Neural crest cell (in vitro differentiated cells): ENCODE data around the gene POLN. TPM values are rescaled to one million over a fixed set of nuclear protein-coding genes. Genes with fewer than 3 reads are reported as not detected.

Source experiments
- DNase-seq: peaks from one replicate; pipeline ENCODE4 v3.0.0; 2021; ENCODE audit warnings: low read depth, mixed read lengths, low spot score
- H3K27ac Mint-ChIP-seq: one replicate; pipeline ENCODE4 v1.8.0; 2021; ENCODE audit warnings: mild to moderate bottlenecking, mixed read lengths; ENCODE audit not compliant: unreplicated experiment
- H3K27me3 Mint-ChIP-seq: 2 replicates; pipeline ENCODE4 v1.8.0; 2021; ENCODE audit warnings: low read depth, mild to moderate bottlenecking, mixed read lengths
- H3K36me3 Mint-ChIP-seq: 2 replicates; pipeline ENCODE4 v1.8.0; 2021; ENCODE audit warnings: low read depth, mild to moderate bottlenecking, mixed read lengths
- H3K4me1 Mint-ChIP-seq: 2 replicates; pipeline ENCODE4 v1.8.0; 2021; ENCODE audit warnings: mixed read lengths
- H3K4me3 Mint-ChIP-seq: one replicate; pipeline ENCODE4 v1.8.0; 2021; ENCODE audit warnings: mild to moderate bottlenecking, mixed read lengths
- H3K9me3 Mint-ChIP-seq: 2 replicates; pipeline ENCODE4 v1.8.0; 2021; ENCODE audit warnings: mixed read lengths
- CTCF ChIP-seq: fragments of 200-600 bp; sonication (generic); conservative IDR thresholded peaks from 2 replicates; pipeline ENCODE4 v1.5.0; 2021; ENCODE audit warnings: antibody characterized with exemption, mild to moderate bottlenecking
- total RNA-seq: library from RNA; stranded (reverse); gene quantifications from 2 replicates; pipeline ENCODE4 v1.2.1, GENCODE V29; 2021

The POLN gene
- total RNA-seq, 1 donor from 2014 or later = 5.6 TPM

GRCh38 chr4:2273221-2273620, 31.3 kb upstream of the POLN start:
- H3K36me3 Mint-ChIP-seq = no peaks in the 10 kb centered on the region
- DNase-seq = no peak
- peak overlapping the region; percentile 91 for H3K27ac Mint-ChIP-seq
- no peak for TF ChIP-seq CTCF
- no peak overlapping the region for H3K4me3 Mint-ChIP-seq
- H3K27me3 Mint-ChIP-seq = no peaks in the 10 kb centered on the region
- H3K9me3 Mint-ChIP-seq = no peaks in the 10 kb centered on the region
- H3K4me1 Mint-ChIP-seq = no peaks in the 10 kb centered on the region

GRCh38 chr4:2272828-2273120, 30.9 kb upstream of the POLN start:
- no peaks in the 10 kb centered on the region for H3K27me3 Mint-ChIP-seq
- no peak overlapping the region for H3K27ac Mint-ChIP-seq
- no peak for DNase-seq
- H3K4me3 Mint-ChIP-seq = no peak overlapping the region
- TF ChIP-seq CTCF = no peak
- no peaks in the 10 kb centered on the region for H3K36me3 Mint-ChIP-seq
- H3K9me3 Mint-ChIP-seq = no peaks in the 10 kb centered on the region
- H3K4me1 Mint-ChIP-seq = no peaks in the 10 kb centered on the region

GRCh38 chr4:2272026-2272827, 30.3 kb upstream of the POLN start:
- H3K36me3 Mint-ChIP-seq = no peaks in the 10 kb centered on the region
- DNase-seq = no peak
- no peaks in the 10 kb centered on the region for H3K9me3 Mint-ChIP-seq
- TF ChIP-seq CTCF = no peak
- H3K27me3 Mint-ChIP-seq = no peaks in the 10 kb centered on the region
- no peak overlapping the region for H3K27ac Mint-ChIP-seq
- no peak overlapping the region for H3K4me3 Mint-ChIP-seq
- no peaks in the 10 kb centered on the region for H3K4me1 Mint-ChIP-seq

GRCh38 chr4:2271279-2272025, 29.5 kb upstream of the POLN start:
- H3K27me3 Mint-ChIP-seq = no peaks in the 10 kb centered on the region
- H3K9me3 Mint-ChIP-seq = no peaks in the 10 kb centered on the region
- no peak overlapping the region for H3K27ac Mint-ChIP-seq
- TF ChIP-seq CTCF = no peak
- H3K36me3 Mint-ChIP-seq = no peaks in the 10 kb centered on the region
- no peak for DNase-seq
- no peak overlapping the region for H3K4me3 Mint-ChIP-seq
- no peaks in the 10 kb centered on the region for H3K4me1 Mint-ChIP-seq

- no peaks in the 10 kb centered on the region for H3K4me1 Mint-ChIP-seq
- no peaks in the 10 kb centered on the region for H3K27me3 Mint-ChIP-seq
- no peak for DNase-seq
- H3K4me3 Mint-ChIP-seq = no peak overlapping the region
- H3K9me3 Mint-ChIP-seq = no peaks in the 10 kb centered on the region
- no peak for TF ChIP-seq CTCF
- H3K36me3 Mint-ChIP-seq = no peaks in the 10 kb centered on the region
- no peak overlapping the region for H3K27ac Mint-ChIP-seq
These were observed 28.6 kb upstream of the POLN start for GRCh38 chr4:2270341-2271165.
